SKM-1 (cell line): Measurements from ENCODE around the gene SLC6A13.
A peak's percentile ranks its signal among the peaks of the same experiment; 100 is the strongest.

Experiments used
- DNase-seq: peaks from one replicate; lab custom pipeline; 2025; ENCODE audit not compliant: unreplicated experiment; lab: John Stamatoyannopoulos, UW

SLC6A13 gene

GRCh38 chr12:179885-180284 lies 82.8 kb downstream of the SLC6A13 start:
- no peak for DNase-seq

GRCh38 chr12:179131-179884 lies 83.3 kb downstream of the SLC6A13 start:
- no peak for DNase-seq

GRCh38 chr12:178829-179109 lies 83.9 kb downstream of the SLC6A13 start:
- DNase-seq = no peak

DNA sequence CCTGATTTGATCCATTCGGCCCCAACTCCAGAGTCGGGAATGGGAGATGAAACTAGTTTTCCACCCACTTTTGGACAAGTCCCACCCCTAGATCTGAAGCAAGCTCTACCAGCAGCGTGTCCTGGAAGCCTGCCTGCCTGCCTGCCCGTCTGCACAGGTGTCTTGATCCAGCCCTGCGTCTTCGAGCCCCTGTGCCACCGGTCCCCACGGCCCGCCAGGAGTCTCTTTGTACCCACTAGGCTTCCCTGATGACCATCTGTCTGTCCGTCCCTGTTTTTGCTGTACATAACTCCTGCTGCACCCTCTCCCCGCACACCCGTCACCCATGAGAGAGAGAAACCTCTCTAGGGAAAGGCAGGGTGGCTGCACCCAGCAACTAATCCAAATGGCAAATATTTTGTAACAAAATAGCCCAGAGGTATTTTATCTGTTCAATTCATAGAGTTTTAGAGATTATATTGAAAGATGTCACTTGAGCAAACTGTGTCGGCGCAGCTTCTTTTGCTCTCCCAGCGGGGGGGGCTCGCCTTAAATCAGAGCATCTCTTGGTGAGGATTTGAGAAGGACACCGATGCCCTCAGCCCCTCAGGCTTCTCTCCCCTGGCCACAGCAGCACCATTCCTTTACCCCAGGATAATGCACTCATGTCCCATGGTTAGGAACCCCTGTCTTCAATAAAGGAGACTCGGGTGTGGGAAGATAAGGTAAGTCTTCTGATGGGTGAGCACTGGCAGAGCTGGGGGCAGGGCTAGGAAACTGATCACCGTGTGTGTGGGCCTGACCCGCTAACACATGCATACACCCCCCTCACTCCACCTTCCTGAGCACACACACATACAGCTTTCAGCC lies 84.4 kb downstream of the SLC6A13 start:
- DNase-seq = no peak

DNA sequence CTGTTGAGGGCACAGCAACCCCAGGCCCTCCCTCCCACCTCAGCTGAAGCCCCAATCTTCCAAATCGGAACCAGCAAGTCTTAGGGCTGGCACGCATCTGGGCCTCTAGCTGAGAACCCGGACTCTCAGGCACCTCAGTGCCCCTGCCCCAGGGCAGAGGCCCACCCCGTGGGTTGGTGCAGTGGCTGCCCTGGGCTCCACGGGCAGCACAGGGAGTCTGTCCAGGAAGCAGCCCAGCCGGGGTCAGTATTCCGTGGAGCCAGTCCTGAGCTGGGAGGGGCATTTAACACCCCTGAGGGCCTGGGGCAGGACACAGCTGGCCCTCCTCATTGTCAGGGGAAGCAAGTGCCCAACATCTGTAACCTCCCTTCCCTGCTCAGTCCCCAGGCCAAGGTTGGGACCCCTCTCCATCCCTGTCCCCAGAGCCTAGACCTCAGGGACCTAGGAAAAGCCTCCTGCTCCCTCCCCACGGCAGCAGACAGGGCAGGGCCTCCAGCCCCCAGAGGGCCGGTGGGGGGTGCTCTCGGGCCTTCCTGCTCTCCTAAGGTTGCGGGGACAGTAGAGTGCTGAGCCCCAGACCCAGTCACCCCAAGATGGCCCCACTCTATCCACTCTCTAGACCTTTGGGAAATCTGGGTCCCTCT lies 85.2 kb downstream of the SLC6A13 start:
- DNase-seq = no peak

GRCh38 chr12:176321-177181 lies 86.1 kb downstream of the SLC6A13 start:
- DNase-seq = no peak

GRCh38 chr12:175759-176158 lies 86.9 kb downstream of the SLC6A13 start:
- DNase-seq = no peak

GRCh38 chr12:175250-175649 lies 87.4 kb downstream of the SLC6A13 start:
- DNase-seq = no peak

DNA sequence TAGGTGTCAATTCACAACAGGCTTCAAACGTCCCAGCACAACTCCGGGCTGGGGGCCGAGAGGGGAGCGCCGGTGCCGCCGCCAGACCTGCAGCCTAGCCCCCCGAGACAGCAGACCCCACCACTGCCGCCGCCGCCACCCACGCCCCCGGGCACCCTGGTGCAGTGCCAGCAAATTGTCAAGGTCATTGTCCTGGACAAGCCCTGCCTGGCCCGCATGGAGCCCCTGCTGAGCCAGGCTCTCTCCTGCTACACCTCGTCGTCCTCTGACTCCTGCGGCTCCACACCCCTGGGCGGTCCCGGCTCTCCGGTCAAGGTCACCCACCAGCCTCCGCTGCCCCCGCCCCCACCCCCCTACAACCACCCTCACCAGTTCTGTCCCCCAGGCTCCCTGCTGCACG lies 88.0 kb downstream of the SLC6A13 start:
- DNase-seq = no peak

DNA sequence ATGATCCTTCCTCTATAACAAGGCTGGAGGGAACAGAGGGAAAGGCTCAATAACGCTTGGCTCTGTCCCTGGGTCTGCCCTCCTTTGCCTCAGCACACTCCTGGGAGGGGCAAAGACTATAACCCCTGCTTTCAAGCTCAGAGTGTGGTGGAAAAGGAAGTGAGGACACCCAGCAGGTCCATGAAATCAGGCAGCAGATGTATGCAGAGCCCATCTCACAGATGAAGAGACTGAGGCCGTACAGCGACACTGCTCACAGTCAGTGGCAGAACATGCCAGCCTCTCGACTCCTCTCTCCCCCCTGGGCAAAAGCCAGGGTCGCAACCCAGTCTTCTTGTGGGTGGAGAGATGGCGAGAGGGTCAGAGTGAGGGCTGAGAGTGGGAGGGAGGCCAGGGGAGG lies 88.5 kb downstream of the SLC6A13 start:
- DNase-seq = no peak

GRCh38 chr12:172732-173161 lies 89.9 kb downstream of the SLC6A13 start:
- DNase-seq = peak; percentile 31

DNA sequence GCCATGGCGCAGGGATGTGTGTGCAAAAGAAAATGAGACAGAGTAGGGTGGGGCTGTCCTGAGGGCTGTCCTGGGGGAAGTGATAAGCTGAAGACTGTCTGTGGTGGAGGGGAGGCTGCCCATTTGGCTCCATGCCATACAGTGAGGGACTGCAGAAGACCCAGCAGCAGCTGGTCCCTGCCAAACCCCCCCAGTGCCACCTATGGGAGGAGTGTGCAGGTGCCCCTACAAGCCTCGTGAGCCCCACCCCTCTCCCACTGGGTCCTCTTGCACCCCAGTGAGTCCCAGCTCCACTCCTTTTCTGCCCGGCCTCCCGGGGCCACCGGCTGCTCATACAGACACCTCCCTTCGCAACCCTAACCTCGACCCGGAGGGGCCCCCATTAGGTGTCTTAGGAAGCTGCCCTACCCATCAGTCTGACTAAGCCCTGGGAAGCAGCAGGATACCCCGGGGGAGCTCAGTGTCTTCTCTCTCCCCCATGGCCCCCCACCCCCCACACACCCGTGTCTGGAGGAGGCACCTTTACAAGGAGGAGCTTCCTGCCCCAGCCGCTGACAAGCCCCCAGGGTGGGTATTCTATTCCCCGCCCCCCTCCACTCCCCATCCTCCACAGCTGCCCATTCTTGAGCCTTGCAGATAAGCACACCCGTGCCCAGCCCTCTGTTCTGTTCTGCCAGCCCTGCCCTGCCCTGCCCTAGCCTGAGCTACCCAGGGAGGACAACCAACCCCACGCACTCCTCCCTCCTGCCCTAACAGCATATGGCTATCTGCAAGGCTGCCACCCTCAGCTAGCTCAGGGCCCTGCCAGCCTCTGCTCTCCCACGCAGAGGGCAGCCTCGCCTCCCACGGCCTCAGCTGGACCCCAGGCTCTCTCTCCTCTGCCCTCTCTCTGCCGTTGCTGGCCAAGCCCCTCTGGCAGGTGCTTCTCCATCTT lies 90.6 kb downstream of the SLC6A13 start:
- no peak for DNase-seq

- no peak for DNase-seq
Measured at GRCh38 chr12:171276-171675, 91.4 kb downstream of the SLC6A13 start.
